A172 (cell line): Measurements from ENCODE around the gene MX2. TPM values are rescaled to one million over a fixed set of nuclear protein-coding genes. Genes with fewer than 3 reads are reported as not detected.
"Not testable (repeated sequence)": the region's sequence is repeated elsewhere in the genome, so short reads cannot be mapped to it uniquely, and the experiment has no call there.

Source experiments
- DNase-seq: peaks from one replicate; pipeline ENCODE4 v3.0.0-alpha.2; 2015; ENCODE audit warnings: low spot score
- total RNA-seq: library from RNA; depleted of rRNA; stranded (reverse); fragments of >200 nt; shearing (Covaris generic); gene quantifications from 2 replicates; pipeline ENCODE4 v1.2.3, GENCODE V29; 2014

The MX2 gene
- total RNA-seq, 1 experiment from 2014 or later, result 13.2 TPM

DNA sequence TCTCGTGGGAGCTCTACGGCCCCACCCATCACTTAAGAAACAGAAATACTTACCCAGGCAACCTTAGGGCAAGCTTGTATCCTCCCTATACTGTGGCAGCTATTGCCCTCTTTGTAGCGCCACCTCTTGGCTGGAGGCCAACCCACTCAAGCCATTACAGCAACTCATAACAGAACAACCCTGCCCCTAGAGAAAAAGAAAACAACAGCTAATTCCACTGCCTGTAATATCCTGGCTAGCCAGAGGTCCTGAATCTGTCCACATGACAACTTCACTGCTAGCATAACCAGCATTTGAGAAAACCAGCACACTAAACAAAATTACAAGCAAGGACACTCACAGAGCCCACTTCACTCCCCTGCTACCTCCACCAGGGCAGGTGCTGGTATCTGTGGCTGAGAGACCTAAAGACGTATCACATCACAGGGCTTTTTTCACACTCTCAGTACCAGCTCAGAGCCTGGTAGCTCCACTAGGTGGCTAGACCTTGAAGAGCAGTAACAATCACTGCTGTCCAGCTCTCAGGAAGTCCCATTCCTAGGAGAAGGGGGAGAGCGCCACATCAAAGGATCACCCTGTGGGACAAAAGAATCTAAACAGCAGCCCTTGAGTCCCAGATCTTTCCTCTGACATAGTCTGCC is 49.7 kb downstream of the MX2 start:
- DNase-seq, result peak; percentile 38

DNA sequence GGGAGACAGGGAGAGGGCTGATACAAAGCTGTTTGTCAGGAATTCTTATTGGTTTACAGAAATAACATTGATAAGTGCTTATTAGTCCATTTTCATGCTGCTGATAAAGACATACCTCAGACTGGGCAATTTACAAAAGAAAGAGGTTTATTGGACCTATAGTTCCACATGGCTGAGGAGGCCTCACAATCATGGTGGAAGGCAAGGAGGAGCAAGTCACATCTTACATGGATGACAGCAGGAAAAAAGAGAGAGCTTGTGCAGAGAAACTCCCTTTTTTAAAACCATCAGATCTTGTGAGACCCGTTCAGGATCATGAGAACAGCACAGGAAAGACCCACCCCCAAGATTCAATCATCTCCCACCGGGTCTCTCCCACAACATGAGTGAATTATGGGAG is 55.7 kb downstream of the MX2 start:
- not testable (repeated sequence) for DNase-seq

- no peak for DNase-seq
These were observed 56.6 kb downstream of the MX2 start for GRCh38 chr21:41418393-41418792.

- DNase-seq, result no peak
These were observed 57.3 kb downstream of the MX2 start for GRCh38 chr21:41418956-41419680.

GRCh38 chr21:41419921-41420862 is 58.4 kb downstream of the MX2 start:
- peak; percentile 89 for DNase-seq

DNA sequence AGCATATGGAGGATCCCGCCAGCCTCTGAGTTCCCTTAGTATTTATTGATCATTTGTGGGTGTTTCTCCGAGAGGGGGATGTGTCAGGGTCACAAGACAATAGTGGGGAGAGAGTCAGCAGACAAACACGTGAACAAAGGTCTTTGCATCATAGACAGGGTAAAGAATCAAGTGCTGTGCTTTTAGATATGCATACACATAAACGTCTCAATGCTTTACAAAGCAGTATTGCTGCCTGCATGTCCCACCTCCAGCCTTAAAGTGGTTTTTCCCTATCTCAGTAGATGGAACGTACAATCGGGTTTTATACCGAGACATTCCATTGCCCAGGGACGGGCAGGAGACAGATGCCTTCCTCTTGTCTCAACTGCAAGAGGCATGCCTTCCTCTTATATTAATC is 59.2 kb downstream of the MX2 start:
- DNase-seq, result not testable (repeated sequence)

DNA sequence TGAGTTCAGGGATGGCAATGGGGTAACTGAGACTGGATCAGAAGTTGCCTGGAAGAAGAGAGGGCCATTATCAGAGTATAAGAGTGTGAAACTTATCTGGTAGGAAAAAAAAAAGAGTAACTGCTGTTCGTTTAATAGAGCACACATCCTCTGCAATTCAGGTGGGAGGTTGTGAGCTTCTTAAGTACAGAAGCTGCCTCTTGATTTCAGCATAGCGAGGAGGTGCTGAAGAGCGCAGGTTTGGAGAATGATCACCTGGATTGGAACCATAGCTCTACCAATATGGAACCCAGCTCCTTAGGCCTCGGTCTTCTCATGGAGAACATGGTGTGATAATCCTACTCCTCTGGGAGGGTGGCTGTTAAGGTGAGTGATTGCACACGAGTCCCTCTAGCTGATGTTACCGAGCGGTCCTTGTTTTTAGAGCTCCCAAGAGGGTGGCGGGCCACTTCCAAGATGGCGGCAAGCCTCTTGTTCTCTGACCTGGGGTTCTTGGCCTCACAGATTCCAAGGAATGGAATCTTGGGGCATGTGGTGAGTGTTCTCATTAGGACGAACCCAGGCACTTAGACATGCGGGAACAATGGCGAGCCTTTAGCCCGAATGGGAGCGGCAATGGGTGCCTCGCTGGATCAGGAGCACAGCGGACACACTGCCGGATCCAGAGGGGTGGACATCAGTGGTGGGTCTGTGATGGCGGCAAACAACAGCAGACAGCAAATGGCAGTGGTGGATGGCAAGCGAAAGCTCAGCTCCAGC is 60.9 kb downstream of the MX2 start:
- no peak for DNase-seq

GRCh38 chr21:41423305-41423636 is 61.4 kb downstream of the MX2 start:
- DNase-seq, result not testable (repeated sequence)

DNA sequence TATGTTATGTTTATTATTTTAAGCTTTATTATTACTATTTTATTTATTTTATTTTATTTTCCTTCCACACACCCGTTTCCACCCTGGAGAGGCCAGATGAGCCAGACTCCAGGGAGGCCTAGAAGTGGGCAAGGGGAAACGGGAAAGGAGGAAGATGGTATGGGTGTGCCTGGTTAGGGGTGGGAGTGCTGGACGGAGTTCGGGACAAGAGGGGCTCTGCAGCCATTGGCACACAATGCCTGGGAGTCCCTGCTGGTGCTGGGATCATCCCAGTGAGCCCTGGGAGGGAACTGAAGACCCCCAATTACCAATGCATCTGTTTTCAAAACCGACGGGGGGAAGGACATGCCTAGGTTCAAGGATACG is 63.7 kb downstream of the MX2 start:
- no peak for DNase-seq

GRCh38 chr21:41425954-41426675 is 64.3 kb downstream of the MX2 start, which contains the start of gene MX1:
Gene MX1 (plus strand): TSS chr21:41426239. CDS start chr21:41432071, 5,832 bp downstream.
- DNase-seq, result no peak

GRCh38 chr21:41426676-41427404 is 65.0 kb downstream of the MX2 start:
- DNase-seq, result no peak

DNA sequence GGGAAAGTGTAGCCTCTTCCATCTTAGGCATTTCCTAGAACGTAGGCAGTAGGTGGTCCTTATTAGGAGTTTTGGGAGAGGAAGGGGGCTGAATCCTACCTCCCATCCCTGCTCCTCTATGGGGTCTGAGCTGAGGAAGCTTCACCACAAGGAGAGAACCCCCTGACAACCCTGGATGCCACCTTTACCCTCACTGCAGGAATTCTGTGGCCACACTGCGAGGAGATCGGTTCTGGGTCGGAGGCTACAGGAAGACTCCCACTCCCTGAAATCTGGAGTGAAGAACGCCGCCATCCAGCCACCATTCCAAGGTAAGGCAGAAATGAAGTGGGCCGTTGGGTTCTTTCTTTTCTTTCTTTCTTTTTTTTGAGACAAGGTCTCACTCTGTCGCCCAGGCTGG is 65.7 kb downstream of the MX2 start:
- DNase-seq, result no peak

- no peak for DNase-seq
These were observed 66.5 kb downstream of the MX2 start for GRCh38 chr21:41428311-41428710.

DNA sequence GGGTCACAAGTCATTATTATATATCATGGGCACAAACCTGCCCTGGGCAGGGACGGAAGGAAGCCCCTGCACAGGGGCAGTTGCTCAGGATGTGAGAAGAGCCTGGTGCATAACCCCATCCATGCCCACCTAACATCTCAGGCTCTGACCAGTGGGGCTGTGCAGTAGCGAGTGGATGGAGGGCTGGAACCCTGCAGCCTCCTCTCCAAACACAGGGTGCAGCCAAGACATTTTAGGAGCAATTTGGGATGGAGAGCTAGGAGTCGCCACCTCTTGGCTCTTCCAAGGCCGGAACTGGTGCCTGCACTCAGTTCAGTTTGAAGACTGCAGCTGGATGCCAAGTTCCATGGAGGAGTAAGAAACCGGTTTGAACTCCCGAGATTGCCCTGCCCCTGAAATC is 67.0 kb downstream of the MX2 start:
- no peak for DNase-seq

- no peak for DNase-seq
These were observed 67.5 kb downstream of the MX2 start for GRCh38 chr21:41429305-41429704.

- no peak for DNase-seq
These were observed 68.2 kb downstream of the MX2 start for GRCh38 chr21:41429925-41430491.

DNA sequence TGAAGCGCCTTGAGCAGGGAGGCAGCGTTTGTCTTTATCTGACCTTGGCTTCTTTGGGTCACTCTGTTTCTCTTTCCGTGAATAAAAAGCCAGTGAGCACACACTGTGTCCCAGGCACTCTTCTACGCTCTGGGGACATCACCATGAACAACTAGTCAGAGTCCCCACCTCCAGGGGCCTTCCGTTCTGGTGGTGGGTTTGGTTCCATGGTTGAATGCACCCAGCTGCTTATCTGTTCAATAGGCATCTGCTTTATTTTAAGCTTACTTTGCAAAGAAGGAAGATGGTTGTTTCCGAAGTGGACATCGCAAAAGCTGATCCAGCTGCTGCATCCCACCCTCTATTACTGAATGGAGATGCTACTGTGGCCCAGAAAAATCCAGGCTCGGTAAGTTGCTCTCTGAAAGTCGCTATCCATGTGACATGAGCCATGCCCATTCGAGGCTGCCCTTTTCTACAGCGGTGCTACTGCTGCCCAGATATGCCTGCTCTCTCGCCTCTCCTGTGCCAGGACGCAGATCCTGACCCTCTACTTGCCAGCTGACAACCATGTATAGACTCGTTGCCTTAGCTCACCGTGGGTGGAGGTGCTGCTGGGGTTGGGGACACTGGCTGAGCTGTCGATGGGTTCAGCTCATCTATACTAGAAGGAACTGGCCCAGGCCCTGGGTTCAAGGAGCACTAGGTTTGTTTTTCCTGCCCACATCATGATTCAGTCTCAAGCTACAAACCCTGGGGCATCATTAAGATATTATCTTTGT is 70.1 kb downstream of the MX2 start:
- no peak for DNase-seq

- DNase-seq, result no peak
These were observed 71.0 kb downstream of the MX2 start for GRCh38 chr21:41432562-41433460.
